ENCODE measurements around the gene VPS39. TPM values are rescaled to one million over a fixed set of nuclear protein-coding genes. Genes with fewer than 3 reads are reported as not detected.
A peak's percentile ranks its signal among the peaks of the same experiment; 100 is the strongest.

The VPS39 gene
- total and polyA plus RNA-seq, 8 donors: 26.4 to 52.6 (median 32.7) TPM

DNA sequence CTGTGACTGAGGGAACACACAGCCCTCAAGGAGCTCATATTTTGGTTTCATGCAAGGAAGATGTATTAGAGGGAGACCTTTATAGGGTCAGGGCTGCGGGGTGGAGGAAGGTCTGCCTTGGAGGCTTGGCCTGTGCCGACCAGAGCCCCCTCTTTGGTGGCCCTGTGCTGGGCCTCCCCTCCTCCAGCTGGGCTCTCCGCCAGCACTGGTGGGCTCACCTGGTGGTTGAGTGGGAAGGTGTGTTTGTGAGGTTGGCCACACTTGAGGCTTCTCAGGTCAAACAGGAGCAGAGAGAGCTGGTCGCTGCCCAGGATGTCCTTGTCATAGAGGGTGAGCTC, 54.3 kb downstream of the VPS39 start:
- intact Hi-C loops (cut with DNase I): no loop called here
- 88 to 98% methylated on average over 4 of the region's 4 CpGs for WGBS, 2 donors
- TF ChIP-seq, protein P1, sequence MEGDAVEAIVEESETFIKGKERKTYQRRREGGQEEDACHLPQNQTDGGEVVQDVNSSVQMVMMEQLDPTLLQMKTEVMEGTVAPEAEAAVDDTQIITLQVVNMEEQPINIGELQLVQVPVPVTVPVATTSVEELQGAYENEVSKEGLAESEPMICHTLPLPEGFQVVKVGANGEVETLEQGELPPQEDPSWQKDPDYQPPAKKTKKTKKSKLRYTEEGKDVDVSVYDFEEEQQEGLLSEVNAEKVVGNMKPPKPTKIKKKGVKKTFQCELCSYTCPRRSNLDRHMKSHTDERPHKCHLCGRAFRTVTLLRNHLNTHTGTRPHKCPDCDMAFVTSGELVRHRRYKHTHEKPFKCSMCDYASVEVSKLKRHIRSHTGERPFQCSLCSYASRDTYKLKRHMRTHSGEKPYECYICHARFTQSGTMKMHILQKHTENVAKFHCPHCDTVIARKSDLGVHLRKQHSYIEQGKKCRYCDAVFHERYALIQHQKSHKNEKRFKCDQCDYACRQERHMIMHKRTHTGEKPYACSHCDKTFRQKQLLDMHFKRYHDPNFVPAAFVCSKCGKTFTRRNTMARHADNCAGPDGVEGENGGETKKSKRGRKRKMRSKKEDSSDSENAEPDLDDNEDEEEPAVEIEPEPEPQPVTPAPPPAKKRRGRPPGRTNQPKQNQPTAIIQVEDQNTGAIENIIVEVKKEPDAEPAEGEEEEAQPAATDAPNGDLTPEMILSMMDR (IDR thresholded peaks at IDR 0.05): no peak
- Histone ChIP-seq H3K4me3 (no peak overlapping the region), H3K9me3 (no peaks in the 10 kb centered on the region), H3K4me1 (peaks cover 3 to 12% (median 11%) of the 10 kb centered on the region in 3 donors), H3K36me3 (no peaks in the 10 kb centered on the region), H3K27ac (no peak overlapping the region), H3K27me3 (no peaks in the 10 kb centered on the region)
- FAIRE-seq: no peak
- DNase-seq: no peak
- ATAC-seq: no peak

DNA sequence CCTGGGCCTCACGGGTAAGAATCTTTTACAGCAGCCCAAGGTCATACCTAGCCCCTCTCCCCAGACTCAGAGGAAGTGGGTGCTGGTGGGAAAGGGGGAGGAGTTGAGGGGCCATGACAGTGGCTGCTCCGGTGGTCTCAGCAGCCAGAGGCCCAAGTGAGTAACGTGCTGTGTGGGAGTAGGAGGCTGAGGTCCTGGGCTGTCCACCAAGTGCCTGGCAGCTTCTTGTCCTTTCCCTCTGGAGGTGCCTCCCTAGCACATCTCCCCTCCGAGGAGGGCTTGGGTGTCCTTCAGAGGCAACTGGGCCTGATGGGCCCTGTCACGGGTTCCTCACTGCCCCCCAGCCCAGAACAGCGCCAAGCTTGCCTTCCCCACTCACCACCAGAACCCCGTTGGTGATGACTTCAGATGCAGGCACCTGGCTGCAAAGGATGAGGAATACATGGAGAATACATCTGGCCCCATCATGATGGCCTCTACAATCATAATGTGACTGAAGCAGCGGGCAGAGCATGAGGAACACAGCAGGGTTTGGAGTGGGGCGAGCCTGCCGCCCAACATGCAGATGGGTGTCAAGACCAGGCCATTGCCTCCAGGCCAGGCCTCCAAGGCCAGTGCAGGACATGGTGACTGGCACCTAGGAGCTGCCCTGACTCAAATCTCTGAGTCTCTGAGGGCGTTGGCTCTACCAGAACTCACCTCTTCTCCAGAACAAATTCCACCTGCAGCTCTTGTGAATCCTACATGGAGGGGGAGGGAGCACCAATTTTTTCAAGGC, 55.0 kb downstream of the VPS39 start:
- Histone ChIP-seq H3K27ac (no peak overlapping the region), H3K36me3 (no peaks in the 10 kb centered on the region), H3K9me3 (no peaks in the 10 kb centered on the region), H3K4me3 (no peak overlapping the region), H3K27me3 (no peaks in the 10 kb centered on the region), H3K4me1 (peaks cover 3 to 12% (median 11%) of the 10 kb centered on the region in 3 donors)
- WGBS, 2 donors: 91 to 92% methylated on average over 10 to 11 of the region's 11 CpGs
- DNase-seq (no peak), FAIRE-seq (no peak), ATAC-seq (no peak)
- TF ChIP-seq, protein P1 (IDR thresholded peaks at IDR 0.05): no peak
- intact Hi-C loops (cut with DNase I): no loop called here

DNA sequence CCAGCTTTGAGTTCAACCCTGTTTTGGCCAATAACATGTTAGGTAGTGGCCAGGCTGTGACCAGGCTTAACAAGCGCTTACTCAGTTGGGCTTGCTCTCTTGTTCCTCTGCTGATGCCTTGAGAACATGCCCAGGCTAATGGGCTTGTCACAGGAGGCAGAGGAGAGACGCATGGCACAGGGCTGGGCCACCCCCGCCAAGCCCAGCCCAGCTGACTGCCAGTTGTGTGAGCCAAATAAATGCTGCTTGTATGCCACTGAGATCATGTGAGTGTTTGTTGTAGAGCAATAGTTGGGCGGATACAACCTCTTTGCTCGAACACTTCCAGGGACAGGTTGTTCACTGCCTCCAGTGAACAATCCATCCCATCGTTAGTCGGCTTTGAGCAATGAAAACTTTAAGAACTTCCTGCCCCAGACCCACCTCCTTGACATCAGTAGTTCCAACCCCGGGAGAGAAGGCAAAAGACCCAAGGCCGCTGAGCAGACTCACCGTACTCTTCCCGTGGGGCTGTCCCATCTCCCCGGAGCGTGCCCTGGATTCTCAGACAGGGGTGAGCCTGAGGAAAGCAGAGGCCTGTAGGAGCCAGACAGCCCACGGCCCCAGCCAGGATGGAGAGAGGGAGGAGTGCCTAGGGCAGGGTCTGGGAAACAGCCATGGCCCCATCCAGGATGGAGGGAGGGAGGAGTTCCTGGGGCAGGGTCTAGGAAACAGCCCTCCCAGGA, 55.7 kb downstream of the VPS39 start:
- TF ChIP-seq, protein P1 (IDR thresholded peaks at IDR 0.05): no peak
- no peak for FAIRE-seq
- Histone ChIP-seq H3K36me3 (no peaks in the 10 kb centered on the region), H3K27ac (no peak overlapping the region), H3K9me3 (no peaks in the 10 kb centered on the region), H3K4me3 (no peak overlapping the region), H3K27me3 (no peaks in the 10 kb centered on the region), H3K4me1 (peaks cover 3 to 12% (median 11%) of the 10 kb centered on the region in 3 donors)
- intact Hi-C loops (cut with DNase I): no loop called here
- DNase-seq: peak in 3 of 6 donors; percentile 62 to 69 (median 67)
- WGBS, 2 donors: 86 to 87% methylated on average over 14 of the region's 14 CpGs
- peak in 2 of 4 donors; percentile 32 to 64 for ATAC-seq

DNA sequence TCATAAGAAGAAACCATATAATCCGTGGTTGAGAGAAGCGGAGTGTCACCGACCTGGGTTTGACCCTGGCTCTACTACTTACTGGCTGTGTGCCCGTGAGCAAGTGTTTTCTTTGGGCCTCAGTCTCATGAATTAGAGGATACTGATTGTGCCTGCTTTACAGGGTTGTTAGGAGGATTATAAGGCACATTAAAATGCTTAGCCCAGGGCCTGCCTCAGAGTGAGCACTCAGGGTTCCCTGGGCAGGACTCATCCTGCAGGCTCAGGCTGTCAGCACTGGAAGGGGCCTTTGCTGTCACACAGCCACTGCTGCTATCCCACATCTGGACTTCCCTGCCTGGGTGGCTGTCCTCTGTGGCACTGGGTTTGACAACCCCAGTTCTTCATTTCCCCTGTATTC, 56.4 kb downstream of the VPS39 start:
- intact Hi-C loops (cut with DNase I): no loop called here
- ATAC-seq: no peak
- DNase-seq: no peak
- 56 to 59% methylated on average over 4 of the region's 4 CpGs for WGBS, 2 donors
- Histone ChIP-seq H3K36me3 (no peaks in the 10 kb centered on the region), H3K27me3 (no peaks in the 10 kb centered on the region), H3K4me3 (no peak overlapping the region), H3K4me1 (peaks cover 3 to 10% (median 10%) of the 10 kb centered on the region in 3 donors), H3K9me3 (no peaks in the 10 kb centered on the region), H3K27ac (no peak overlapping the region)
- FAIRE-seq: no peak
- TF ChIP-seq, protein P1 (IDR thresholded peaks at IDR 0.05): no peak

DNA sequence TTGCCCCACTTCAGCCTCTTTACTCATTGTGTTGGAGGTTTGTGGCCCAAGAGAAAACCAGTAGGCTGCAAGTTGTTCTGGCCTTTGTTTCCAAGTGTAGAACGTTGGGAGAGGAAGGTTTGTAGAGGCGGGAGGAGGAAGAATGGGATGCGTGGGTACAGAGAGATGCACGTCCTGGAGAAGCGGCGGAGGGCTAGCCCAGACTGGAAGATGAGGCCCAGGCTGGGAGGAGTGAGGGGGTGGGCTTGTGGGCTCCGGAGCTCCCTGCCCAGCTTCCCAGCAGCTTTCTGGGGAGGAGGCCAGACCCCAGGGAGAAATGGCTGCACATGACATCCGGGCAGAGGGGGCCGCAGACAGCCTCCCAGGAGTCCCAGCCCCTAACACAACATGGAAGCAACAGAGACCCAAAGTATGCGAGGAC, 57.0 kb downstream of the VPS39 start:
- intact Hi-C loops (cut with DNase I): no loop called here
- no peak for FAIRE-seq
- no peak for ATAC-seq
- DNase-seq: no peak
- no peaks in the 10 kb centered on the region for H3K9me3 ChIP-seq
- H3K4me3 ChIP-seq: no peak overlapping the region
- H3K27me3 ChIP-seq: no peaks in the 10 kb centered on the region
- TF ChIP-seq, protein P1 (IDR thresholded peaks at IDR 0.05): no peak
- no peaks in the 10 kb centered on the region for H3K36me3 ChIP-seq
- H3K4me1 ChIP-seq: peaks cover 1 to 6% (median 4%) of the 10 kb centered on the region in 3 donors
- H3K27ac ChIP-seq: no peak overlapping the region
- 79 to 84% methylated on average over 10 of the region's 10 CpGs for WGBS, 2 donors

Data from pancreas (tissue), 10 donors.